ENCODE results near the gene CSHL1.
"Not testable (repeated sequence)": the region's sequence is repeated elsewhere in the genome, so short reads cannot be mapped to it uniquely, and the experiment has no call there.

The CSHL1 gene

DNA sequence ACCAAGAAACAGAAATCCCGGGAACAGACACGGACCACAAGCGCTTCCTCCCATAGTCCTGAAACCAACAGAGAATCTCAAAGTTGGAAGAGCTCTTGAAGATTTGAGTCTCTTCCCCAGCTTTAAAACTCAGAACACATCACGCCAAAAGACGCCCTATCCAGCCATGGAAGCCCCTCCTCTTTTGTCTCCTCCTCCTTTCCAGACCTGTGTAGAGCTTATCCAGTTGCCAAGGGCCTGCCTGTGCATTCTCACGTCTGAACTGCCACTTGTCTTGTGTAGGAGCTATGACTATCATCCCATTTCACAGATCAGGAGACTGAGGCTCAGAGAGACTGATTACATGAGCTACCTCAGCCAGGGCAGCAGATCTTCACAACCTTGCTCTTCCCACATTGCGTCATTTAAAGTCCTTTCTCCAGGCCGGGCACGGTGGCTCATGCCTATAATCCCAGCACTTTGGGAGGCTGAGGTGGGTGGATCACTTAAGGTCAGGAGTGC, 28.4 kb downstream of the CSHL1 start:
- not testable (repeated sequence) for DNase-seq (ENCODE audit: low spot score)

- DNase-seq (ENCODE audit: low spot score): peak; percentile 90
Observed at GRCh38 chr17:63881935-63882601, 29.0 kb downstream of the CSHL1 start, which contains the start of gene GH2. Gene GH2, minus strand, starts transcription at chr17:63881944. Its CDS starts 143 bp downstream, at chr17:63881801.

DNA sequence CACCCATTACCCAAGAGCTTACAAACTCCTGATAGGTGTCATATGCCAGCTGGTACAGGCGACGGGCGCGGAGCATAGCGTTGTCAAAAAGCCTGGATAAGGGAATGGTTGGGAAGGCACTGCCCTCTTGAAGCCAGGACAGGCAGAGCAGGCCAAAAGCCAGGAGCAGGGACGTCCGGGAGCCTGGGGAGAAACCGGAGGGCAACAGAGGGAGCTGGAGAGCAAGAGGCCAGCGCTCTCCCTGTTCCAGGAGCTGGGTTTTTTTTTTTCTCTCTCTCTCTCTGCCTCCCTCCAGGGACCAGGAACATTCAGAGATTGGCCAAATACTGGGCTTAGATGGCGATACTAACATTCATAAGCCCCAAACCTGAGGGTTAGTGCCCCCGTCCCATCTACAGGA, 29.7 kb downstream of the CSHL1 start:
- DNase-seq (ENCODE audit: low spot score): not testable (repeated sequence)

DNA sequence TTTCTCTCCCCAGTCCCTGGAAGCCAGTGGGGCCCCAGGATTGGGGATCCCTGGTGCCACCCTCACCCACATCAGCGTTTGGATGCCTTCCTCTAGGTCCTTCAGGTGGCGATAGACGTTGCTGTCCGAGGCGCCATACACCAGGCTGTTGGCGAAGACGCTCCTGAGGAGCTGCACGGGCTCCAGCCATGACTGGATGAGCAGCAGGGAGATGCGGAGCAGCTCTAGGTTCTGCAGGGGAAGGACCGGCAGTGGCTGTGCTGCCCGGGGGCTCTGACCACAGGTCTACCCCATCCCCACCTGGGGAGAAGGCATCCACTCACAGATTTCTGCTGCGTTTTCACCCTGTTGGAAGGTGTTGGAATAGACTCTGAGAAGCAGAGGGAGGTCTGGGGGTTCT, 30.4 kb downstream of the CSHL1 start:
- DNase-seq (ENCODE audit: low spot score): no peak

DNA sequence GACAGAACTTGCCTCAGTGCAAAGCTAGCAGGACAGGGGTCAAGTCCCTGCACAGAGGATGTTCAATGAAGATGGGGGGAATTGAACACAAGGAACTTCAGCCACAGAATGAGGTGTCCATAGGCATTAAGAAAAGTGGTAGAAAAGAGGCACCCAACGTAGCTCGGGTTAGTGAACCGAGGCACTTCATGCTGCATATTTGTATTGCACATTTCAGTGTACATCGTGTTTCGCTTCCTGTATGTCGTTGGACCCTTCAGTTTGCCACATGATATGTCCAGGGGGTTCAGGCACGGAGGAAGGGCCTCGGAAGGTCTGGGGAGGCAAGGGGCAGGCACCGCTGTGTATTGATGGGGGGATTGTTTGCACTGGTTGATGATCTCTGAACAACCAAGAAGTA, 32.6 kb downstream of the CSHL1 start:
- not testable (repeated sequence) for DNase-seq (ENCODE audit: low spot score)

DNA sequence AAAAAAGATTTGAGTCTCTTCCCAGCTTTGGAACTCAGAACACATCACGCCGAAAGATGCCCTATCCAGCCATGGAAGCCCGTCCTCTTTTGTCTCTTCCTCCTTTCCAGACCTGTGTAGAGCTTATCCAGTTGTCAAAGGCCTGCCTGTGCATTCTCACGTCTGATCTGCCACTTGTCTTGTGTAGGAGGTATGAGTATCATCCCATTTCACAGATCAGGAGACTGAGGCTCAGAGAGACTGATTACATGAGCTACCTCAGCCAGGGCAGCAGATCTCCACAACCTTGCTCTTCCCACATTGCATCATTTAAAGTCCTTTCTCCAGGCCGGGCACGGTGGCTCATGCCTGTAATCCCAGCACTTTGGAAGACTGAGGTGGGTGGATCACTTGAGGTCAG, 36.4 kb downstream of the CSHL1 start:
- not testable (repeated sequence) for DNase-seq (ENCODE audit: low spot score)

DNA sequence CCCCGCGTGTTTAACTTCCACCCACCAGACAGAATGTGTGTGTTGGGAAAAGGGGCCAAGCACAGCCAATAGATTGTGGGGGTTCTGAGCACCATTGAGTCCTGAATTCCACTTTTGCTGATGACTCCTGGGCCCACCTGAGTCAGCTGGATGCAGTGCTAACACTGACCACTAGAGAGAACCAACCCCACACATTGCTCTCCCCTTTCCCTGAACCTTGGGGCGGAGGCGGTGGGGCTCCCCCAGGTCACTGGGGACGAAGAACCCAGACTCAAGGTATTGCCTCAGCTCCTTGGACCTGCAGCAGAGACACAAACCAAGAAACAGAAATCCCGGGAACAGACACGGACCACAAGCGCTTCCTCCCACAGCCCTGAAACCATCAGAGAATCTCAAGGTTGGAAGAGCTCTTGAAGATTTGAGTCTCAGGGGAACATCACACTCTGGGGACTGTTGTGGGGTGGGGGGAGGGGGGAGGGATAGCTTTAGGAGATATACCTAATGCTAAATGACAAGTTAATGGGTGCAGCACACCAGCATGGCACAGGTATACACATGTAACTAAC, 36.9 kb downstream of the CSHL1 start:
- not testable (repeated sequence) for DNase-seq (ENCODE audit: low spot score)

DNA sequence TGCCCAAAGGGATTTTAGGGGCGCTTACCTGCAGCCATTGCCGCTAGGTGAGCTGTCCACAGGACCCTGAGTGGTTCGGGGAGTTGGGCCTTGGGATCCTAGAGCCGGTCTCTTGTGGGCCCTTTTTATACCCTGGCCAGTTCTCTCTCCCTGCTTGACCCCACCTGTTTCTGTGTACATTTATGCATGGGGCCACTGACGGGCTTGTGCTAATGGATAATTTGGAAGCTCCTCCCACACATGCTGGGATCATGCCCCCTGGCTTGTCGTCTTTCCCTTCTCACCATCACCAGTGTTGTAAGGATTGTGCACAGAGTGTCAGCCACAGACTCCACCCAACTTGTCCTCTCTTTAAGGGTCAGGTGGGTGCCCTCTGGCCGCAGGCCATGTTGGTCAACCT, 37.5 kb downstream of the CSHL1 start, which contains the start of gene CSH2:
TSS of gene CSH2 (minus strand) at position 101 of the 400 bp plus-strand sequence. CDS start at position 38, 63 bp downstream.
- not testable (repeated sequence) for DNase-seq (ENCODE audit: low spot score)

- not testable (repeated sequence) for DNase-seq (ENCODE audit: low spot score)
Observed at GRCh38 chr17:63871646-63872365, 39.3 kb downstream of the CSHL1 start.

DNA sequence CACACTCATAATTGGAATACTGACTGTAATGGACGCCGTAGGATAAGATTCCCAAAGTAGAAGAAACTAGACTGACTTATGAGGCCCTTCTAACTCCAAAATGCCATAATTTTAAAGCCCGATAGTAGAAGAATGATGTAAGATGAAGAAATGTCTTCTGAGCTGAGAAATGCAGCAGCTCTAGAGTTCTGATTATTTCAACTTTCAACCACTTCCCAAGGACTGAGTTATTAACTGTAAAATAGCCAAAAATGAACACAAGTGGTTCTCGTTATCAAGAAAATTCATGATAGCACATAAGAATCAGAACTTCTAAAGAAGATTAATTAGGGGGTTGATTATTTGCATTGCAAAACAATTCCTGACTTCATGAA, 40.8 kb downstream of the CSHL1 start:
- not testable (repeated sequence) for DNase-seq (ENCODE audit: low spot score)

DNA sequence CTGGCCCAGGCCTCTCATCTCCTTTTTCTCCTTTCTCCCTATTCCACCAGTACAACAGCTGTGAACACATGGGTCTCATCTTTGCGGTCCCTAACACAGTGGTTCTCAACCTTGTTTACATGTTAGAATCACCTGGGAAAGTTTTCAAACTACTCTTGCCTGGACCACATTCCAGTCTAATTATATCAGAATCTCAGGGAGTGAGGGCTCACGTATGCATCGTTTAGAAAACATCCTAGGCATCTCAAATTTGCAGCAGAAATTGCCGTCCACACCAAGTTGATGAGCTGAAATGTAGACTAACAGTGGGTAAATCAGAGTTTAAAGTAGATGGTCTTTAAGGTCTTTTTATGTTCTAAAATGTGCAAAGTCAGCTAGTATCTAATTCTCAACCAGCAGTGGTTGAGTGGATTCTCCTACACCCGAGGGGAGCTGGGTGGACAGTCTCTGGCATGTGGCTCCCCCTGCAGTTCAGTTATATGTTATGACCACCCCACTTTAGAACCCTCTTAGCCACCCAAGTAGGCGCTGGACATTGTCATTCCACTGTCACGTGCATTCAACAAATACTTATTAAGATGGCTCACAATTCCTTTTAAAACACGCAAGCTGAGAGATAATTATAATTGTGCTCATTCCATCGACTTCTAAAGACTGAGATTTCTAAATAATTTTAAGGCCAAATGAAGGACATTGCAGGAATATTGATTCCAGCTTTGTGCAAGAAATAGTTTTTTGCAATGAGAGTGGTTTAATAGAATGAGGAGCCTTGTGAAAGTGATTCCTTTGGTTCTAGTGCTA, 41.4 kb downstream of the CSHL1 start:
- not testable (repeated sequence) for DNase-seq (ENCODE audit: low spot score)

DNA sequence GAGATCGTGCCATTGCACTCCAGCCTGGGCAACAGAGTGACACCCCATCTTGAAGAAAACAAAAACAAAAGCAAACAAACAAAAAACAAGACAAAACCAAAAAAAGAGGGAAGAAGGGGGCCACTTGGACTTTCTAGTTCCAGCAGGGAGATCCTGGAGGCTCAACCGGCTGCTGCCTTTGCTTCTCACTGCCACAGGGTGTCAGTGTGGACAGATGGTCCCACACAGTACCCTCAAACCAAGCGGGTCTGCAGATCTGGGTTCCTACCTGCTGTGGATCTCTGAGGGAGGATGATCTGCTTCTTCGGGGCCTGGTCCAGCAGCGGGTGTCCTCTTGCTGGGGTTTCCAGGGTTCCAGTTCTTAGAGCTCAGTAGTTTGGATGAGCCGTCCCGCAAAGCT, 44.4 kb downstream of the CSHL1 start:
- DNase-seq (ENCODE audit: low spot score): not testable (repeated sequence)

All from D341Med (cell line).